Measurements from ENCODE around the gene CLDN18.

GRCh38 chr3:138043266-138044029 is 33.5 kb downstream of the CLDN18 start:
- TF ChIP-seq ZNF274 (IDR thresholded peaks at IDR 0.05; ENCODE audit: low read depth, low read length): no peak
- TF ChIP-seq YY1 (IDR thresholded peaks at IDR 0.05; ENCODE audit: insufficient read depth, insufficient read length): no peak

Measured in NT2/D1 (cell line).